GM19035 (cell line): ENCODE results near the gene PISD.

Source experiments
- ATAC-seq: cut with Tn5 transposase; IDR thresholded peaks from one replicate; pipeline ENCODE4 v1.9.1; 2021; ENCODE audit not compliant: unreplicated experiment

Gene PISD

DNA sequence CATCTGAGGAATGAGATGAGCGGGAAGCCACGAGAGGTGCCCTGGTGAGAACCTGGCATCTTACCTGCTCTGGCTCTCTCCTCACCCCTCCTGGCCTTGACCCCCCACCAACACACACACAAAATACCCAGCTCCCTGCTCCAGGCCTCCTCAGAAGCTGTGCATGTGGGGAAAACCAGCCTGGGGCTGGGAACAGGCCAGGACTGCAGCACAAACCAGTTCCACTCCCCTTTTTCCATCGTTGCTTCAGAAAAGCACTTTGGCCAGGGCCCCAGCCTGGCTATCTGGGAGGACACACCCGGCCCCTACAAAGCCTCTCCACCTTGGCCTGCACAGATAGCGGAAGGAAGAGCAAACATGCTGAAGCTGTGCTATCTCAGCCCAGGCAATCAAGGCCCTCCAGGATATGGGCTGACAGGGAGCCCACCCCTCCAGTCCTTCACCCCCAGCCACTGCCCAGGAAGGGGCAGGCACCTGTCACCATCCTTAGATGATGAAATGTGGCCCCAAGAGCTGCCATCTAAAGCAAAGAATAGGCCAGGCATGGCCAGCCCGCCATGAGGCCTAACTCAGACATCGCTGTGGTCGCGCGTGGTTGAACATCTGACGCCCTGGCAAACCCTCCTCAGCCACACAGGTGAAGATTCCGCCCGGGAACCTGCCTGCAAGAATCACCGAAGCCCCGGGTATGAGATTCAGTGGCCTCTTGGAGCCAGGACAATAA is 35.4 kb downstream of the PISD start:
- ATAC-seq = no peak

DNA sequence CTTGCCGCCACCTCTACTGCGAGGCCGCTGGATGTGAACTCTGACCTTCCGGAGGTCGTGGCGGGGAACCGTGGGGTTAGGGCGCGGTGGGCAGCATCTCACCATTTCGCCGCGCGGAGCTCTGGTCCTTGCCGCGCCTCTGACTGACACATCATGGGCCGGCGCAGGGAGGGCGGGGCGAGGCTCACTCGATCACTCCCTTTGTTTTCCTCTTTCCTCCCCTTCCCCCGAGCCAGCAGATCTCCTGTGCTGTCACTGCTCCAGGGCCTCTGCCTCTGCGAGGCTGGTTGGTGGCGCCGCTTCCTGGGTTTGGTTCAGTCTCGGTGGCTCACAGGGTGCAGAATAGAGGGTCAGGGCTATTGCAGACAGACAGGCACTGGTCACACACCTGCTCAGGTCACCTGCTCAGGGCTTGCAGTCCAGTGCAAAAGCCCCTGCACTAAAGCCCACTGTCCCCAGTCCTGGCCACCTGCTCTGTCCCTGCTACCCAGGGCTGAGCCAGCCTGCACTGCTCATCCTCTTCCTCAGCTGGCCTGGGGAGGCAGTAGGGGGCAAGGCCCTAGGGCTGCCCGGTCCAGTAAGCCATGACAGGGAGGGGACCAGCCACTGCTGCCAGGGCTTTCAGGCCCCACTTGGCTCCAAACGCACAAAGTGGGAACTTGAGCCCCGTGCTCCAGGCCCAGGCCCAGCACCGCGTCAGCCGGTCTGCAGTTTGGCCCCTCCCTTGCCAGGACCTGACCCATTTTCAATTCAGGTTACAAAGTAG is 36.2 kb downstream of the PISD start:
- no peak for ATAC-seq

DNA sequence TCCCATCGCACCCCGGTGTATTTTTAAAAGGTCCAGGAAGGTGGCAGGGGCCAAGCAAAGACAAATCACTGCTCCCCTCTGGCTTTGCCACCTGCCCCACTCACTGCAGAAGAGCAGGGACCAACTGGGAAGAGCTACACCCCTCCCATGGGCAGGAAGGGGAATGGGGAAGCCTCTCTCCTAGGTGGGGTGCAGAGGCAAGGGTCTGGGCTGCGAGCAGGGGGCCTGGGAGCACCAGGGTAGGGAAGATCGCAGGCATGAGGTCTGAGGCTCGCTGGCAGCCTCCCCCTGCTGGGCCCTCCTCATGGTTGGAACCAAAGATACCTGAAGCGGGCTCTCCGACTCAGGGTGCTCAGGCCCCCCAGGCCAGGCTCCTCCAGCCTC is 36.8 kb downstream of the PISD start:
- ATAC-seq = no peak

DNA sequence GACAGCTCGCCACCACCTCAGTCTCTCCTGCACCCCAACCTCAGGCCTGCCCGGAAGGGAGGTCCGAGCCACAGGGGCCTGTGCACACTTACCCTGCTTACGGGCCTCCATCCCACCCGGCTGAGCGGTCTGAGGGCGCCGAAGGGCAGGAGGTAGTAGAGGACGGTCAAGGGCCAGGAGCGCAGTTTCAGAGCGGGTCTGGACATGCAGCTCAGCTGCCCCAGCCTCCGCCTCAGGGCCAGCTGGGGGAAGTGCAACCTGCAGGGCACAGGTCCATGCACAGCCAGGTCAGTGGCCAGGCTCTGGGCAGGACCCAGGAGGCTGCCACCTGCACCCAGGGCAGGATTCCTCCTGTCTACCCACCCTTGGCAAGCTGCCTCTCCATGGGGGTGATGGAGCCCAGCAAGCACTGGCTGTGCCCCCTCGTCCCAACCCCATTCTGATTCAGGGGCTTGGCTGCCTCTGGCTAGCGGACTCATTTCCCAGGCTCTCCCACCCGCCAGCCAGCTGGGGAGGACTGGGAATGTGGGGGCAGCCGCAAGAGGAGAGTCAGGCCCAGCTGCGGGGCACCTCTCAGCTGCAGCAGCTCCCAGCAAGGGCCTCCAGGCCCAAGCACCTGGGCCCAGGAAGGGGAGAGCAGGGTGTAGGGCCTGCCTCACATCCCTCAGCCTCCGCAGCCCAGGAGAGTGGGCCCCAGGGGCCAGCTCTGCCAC is 38.3 kb downstream of the PISD start:
- ATAC-seq = no peak

DNA sequence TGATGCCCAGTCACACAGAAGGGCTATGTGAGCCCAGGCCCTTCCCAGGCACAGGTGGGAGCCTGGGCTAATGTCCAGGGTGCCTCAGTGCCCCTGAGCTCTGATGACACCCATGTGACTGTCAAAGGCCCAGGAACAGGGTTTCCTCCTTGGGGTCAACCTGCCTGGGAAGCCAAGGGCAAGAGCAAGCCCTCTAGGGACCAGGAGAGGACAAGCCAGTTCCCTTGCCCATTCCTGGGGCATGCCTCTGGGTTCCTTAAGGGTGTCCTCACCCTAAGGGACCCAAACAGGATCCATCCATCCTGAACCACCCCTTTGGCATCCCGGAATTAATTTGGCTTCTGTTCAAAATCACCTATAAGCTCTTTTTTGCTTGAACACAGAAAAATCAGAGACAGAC is 39.0 kb downstream of the PISD start:
- ATAC-seq = no peak

DNA sequence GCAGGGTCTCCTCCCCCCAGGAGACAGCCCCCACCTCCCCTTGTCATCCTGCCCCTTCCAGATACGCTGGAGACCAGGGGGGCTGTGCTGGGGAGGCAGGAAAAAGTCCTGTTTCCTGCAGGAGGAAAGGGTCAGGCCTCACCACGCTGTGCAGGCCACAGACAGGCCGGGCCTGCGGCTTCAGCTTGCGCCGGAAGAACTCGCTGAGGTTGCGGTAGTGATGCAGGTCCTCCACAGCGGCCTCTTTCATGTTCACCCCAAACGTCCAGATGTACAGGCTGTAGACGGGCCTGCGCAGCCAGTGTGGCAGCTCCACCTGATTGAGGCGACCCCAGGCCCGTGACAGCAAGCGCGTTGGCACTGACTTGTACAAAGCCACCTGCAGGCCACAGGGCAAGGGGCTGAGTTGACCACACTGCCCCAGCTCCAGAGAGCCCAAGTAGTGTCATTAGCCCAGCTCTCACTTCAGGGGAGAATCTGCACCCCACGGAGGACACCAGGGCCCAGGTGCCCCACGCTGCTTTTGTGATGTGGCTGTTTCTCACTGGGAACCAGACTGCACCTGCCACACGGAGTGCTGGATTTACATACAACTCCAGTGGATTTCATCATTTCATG is 40.4 kb downstream of the PISD start:
- no peak for ATAC-seq

DNA sequence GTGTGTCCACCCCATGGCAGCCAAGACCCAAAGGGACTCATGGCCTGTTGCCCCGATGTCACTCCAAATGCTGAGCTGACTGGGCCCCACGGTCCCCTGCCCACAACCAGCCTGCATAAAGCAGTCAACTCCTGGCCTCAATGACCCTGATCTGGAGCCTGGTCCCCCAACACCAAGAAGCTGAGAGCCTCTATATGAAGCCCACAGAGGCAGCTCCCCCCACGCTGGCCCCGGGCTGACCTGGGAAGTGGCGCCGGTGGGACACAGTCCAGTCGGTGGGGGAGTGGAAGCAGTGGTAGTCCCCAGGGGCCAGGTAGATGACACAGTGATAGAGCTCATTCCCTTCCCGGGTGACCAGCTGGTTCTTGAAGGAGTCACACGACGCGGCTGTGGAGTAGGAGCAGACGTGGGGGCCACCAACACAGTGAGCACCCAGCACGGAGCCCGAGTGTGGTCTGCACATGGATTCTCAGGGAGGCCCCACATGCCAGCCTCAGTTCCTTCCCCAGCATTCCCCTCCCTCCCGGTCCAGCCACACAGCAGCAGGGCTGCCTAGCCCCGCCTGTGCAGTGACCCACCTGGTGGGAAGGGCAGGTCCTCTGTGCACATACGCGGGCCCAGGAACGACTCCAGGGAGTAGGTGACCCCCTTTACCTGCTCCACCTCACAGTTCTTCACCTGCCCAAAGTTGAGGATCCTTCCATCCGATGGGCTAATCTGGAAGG is 41.1 kb downstream of the PISD start:
- no peak for ATAC-seq

DNA sequence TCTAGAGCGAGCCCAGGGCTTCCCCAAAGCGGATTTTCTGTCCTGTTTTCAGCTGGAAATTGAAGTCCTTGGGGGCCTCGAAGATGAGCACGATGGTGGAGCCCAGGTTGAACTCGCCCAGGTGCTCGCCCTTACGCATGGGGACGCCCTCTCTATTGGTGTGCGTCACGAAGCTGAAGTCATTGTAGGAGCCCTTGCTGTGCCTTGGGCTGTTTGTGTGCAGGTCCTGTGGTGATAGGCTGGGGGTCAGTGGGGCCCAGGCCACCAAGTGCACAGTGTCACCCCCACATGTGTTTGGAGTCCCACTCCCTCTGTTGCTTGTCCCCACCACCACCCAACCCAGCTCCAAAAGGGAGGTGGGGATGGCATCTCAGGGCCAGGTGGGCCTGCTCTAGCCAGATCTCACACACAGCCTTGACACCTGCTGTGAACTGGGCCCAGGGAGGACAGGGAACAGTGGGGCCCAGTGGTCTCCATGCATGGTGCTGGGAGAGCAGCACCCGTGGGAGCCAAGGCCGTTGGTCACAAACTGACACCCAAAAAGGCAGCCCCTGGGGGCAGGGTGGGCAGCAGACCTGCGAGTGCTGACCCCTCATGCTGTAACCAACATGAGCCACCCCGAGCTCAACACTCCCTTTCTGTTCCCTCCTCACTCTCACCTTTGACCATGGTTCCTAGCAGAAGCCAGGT is 42.3 kb downstream of the PISD start:
- ATAC-seq = no peak

DNA sequence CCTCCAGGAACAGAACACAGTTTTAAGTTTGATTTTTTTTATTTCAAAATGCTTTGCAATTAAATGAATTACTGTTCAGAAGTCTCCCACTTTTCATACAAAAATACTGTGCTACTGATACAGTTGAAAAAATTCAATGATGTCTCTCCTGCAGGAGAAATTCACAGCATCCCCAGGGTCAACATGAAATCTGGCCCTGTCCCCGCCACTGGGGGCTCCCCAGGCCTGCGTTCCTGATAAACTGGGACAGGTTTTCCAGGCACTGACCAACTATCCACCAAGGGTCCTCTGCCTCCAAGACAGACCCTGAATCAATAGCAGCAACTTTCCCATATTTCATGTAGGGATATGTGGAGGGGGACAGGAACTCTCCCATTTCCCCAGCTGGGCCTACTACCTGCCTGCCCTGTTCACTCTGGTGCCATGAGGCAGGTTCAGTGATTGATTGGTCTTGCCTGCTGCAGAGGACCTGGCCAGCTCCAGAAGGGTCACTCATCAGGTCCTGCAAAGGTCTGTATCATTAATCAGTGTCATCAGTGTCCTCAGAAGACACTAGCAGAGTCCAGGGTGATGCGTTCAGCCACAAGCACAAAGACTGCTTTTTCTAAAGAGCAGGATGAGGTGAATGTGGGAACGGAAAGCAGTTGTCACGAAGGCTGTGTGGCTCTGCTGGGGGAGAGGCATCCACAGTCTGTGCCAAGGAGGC is 43.4 kb downstream of the PISD start:
- no peak for ATAC-seq

DNA sequence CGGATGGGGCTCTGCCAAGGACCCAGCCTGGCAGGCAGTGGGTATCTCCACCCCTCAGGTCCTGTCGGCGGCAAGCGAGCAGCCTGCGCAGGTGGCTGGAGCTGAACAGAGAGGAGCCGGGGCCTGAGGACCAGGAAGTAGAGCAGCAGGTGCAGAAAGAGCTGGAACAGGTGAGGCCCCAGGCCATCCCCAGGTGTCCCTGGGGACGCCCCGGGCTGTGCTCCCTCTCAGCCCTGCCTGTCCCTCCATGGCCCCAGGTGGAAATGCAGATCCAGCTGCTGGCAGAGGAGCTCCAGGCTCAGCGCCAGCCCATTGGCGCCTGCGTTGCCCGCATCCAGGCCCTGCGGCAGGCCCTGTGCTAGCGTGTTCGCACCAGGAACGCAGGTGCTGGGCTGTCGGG is 44.0 kb downstream of the PISD start:
- ATAC-seq = no peak

DNA sequence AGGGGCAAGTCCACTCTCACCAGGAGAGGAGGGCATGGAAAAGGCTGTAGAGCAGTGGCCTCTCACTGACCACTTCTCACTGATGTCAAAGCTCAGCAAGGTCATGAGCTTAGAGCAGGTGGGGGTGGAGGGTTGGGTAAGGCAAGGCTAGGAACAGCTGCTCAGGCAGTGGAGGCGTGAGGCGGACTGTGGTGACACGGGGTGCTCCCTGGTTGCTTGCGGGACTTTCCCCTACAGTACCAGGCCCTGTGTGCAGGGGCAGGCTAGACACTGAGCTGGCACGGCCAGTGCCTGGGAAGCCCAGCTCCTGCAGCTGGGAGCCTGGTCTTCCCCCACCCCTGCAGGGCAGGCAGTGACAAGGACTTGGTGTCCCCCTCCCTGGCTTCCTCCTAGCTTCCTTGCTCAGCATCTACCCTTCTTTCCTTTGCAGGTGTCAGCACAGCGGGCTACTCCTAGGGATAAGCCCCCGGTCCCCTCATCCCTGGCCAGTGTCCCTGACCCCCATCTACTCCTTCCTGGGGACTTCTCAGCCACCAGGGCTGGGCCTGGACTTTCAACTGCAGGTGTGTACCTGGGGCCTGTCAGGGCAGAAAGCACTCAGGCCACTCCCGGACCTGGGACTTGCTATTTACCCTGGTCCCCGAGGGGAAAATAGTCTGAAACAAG is 45.6 kb downstream of the PISD start:
- ATAC-seq = peak; percentile 50

DNA sequence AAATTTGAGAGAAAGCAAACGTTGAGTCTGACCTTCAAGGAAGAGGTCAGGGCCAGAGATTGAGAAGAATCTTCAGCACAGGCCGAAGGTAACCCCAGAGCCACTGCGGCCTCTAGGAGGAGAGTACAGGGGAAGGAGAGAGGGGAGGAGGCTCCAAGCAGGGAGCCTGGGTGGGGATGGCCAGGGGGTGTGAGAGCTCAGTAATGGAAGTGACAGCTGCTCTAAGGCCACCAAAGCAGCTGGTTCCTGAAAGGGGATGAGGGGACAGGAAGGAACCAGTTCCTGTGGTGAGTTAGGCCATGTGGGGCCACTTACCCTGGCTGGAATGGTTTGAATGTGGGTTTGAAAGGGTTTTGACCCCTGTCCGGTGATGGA is 46.1 kb downstream of the PISD start:
- ATAC-seq = no peak

DNA sequence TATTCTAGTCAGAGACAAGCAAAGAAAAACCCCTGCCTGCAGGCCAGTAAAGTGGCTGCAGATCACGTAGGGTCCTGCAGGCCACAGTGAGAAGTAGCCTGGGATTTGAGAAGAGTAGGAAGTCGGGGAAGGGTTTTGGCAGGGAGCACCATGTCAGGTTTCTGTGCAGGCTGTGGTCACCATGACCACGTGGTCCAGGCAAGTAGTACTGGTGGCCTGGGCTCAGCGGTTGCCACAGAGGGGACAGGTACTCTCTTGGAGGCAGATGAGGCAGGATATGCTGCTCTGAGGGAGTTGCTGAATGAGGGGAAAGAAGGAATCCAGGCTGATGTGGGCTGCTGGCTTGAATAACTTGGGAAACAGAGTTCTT is 46.5 kb downstream of the PISD start:
- ATAC-seq = no peak

DNA sequence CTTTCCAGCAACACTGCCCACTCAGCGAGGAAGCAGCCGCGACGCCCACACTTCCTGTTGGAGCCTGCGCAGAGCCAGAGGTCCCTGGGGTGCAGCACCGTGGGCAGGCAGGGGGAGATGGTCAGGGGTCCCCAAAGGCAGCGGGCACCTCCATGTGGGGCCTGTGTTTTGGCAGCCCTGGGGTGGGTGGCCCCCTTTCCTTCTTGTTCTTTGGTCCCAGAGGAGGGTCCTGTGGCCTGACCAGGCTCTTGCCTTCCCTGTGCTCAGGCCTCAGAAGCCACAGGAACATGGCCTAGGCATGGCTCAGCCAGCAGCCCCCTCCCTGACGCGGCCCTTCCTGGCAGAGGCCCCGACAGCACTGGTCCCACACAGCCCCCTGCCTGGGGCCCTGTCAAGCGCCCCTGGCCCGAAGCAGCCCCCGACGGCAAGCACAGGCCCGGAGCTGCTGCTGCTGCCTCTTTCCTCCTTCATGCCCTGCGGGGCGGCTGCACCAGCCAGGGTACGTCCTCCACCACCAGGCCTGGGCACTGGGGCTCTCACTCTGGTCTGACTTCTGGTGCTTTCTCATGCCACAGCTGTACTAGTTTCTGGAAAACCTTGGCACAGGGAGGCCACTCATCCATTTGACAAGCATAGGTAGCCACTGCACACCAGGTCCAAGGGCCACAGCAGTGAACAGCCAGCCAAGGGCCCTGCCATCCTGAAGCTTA is 47.1 kb downstream of the PISD start:
- no peak for ATAC-seq

DNA sequence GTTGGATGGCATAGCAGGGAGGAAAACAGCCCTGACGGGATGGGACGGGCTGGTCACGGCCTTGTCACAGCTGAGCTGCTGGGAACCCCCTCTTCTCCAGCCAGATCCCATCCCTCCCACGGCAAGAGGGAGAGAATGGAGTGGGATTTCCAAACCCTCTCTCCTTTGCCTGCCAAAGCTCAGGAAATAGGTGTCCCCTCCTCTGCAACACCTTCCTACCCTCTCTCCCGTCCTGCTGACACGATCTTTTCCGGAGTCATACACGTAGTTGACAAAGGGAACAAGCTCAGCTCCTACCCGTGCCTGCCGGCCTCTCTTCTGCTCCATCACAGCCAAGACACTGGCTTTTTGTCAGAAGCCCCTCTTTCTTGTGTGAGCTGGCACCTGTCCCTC is 48.1 kb downstream of the PISD start:
- ATAC-seq = no peak

DNA sequence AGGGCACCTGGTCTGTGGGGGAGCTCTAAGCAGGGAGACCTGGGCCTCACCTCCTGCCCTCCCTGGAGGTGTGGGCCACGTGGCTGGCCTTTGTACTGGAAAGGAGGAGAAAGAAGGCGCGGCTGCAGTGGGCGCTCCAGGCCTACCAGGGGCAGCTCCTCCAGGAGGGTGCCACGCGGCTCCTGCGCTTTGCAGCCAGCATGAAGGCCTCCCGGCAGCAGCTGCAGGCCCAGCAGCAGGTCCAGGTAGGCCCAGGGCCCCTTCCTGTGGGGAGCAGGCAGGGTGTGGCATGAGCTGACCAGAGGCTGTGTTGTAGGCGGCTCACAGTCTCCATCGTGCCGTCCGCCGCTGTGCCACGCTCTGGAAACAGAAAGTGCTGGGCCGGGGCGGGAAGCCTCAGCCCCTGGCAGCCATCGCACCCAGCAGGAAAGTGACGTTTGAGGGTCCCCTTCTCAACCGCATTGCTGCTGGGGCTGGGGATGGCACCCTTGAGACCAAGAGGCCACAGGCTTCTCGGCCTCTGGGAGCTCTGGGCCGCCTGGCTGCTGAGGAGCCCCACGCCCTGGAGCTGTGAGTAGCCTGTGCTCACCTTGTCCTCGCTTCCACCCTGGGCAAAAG is 48.6 kb downstream of the PISD start:
- ATAC-seq = no peak

DNA sequence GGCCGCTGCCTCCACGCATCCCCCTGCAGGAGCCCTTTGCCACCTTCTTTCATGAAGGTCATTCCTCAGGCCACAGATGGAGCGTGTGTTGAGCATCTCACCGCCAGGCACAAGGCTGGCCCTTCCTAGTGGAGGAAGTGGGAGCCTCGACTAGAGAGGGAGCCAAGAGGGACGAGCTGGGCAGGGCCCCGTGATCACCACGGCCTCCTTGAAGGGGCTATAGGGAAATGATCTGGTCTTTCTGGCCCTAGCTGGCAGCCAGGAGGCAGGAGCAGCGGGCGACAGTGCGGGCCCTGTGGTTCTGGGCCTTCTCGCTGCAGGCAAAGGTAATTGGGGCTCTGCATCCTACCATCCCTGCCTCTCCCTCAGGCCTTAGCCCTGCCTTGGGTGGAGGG is 49.1 kb downstream of the PISD start:
- ATAC-seq = no peak

DNA sequence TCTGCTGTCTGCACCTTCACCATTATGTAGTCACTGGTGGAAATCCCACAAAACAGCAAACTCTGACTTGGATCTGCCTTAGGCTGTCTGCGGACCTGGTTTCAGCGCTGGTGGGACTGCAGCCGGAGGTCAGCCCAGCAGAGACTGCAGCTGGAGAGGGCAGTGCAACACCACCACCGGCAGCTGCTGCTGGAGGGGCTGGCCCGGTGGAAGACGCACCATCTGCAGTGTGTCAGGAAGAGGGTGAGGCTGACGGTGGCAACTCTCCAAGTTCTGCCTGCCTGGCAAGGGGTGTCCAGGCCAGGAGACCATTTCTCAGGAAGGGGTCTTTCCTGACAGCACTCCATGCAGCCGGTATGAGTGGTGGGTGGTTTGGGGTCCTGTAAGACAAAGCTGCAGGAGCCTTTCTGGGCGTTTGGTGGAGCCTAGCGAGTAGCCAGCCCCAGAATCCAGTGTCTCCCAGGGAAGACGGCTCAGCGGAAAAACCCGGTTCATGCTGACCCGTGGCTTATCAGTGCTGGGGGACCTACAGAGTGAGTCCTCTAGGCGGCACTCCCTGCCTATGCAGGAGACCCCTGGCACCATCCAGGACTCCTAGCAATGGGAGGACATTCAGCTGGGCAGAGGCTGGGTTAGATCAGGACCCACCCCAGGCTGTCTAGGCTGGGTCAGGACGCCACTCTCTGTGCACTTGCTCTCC is 50.8 kb downstream of the PISD start:
- ATAC-seq = no peak
